GM12874 (cell line): Measurements from ENCODE around the gene ITIH5.

Experiments used
- TF ChIP-seq, protein P1 (sequence below): IDR thresholded peaks from 2 replicates; pipeline ENCODE4 v1.5.1; 2011; ENCODE audit warnings: low read depth, mild to moderate bottlenecking, control low read depth, low read length, moderate library complexity; ENCODE audit not compliant: insufficient read depth

The ITIH5 gene

DNA sequence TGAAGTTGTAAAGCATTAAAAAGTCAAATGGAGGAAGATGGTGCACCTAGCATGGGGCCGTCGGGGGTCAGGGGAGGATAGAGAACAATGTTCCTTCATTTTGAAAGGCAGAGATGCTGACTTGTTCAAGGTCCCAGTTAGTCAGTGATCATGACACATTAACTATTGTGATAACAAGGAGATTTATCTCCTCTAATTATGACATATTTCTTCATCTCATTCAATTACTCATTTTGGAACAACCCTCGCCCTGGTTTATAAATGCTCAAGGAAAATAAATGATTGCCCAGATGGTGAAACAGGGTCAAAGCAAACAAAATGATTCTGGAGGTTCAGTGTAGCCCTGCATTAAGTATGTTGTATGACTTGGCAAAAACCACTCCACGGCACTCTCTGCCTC, 106.2 kb downstream of the ITIH5 start:
- TF ChIP-seq, protein P1, sequence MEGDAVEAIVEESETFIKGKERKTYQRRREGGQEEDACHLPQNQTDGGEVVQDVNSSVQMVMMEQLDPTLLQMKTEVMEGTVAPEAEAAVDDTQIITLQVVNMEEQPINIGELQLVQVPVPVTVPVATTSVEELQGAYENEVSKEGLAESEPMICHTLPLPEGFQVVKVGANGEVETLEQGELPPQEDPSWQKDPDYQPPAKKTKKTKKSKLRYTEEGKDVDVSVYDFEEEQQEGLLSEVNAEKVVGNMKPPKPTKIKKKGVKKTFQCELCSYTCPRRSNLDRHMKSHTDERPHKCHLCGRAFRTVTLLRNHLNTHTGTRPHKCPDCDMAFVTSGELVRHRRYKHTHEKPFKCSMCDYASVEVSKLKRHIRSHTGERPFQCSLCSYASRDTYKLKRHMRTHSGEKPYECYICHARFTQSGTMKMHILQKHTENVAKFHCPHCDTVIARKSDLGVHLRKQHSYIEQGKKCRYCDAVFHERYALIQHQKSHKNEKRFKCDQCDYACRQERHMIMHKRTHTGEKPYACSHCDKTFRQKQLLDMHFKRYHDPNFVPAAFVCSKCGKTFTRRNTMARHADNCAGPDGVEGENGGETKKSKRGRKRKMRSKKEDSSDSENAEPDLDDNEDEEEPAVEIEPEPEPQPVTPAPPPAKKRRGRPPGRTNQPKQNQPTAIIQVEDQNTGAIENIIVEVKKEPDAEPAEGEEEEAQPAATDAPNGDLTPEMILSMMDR, result no peak

DNA sequence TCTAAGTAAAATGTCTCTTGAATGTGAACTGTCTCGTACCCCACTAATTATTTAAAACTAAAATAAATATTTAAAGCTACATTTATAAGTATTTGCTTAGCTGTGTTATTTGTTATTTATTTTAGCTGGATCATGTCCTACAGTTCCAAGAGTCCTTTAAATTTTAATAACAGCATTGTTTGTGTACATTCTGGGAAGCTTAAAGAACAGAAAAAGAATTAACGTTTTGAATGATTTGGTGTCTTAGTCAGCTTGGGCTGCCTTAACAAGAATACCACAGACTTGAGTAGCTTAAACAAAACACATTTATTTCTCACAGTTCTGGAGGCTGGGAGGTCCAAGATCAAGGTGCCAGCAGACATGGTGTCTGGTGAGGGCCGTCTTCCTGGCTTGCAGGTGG, 107.4 kb downstream of the ITIH5 start:
- TF ChIP-seq, protein P1, result no peak

DNA sequence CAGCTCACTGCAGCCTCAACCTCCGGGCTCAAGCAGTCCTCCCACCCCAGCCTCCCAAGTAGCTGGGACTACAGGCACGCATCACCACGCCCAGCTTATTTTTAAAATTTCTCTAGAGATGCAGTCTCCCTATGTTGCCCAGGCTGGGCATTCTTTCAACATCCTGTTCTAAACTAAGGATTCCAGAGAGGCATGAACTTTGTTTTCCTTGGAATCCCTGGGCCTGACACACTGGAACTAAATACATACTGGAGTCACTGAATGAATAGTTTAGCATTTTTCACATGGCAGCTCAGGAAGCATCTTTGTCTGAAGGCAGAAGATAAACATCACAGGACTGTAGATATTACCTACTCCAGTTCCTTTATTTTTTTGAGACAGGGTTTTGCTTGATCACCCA, 108.7 kb downstream of the ITIH5 start:
- TF ChIP-seq, protein P1, result no peak

DNA sequence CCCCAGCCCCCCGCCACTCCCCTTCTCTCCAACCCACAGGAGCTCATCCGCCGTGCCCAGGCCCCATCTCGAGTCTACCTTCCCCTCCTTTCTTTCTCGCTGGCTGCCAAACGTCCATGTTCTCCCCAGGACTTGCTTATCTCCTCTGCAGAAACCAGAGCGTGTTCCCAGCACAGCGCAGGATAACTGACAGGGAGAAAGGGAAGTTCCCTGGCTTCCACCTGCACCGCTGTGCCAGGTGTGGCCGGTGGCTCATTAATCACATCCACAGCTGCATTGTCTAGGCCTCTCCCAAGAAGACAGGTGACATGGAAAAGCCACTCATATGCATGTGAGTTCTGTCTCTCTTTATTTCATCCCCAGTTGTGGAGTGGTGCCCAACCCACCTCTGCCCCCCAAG, 113.2 kb downstream of the ITIH5 start:
- TF ChIP-seq, protein P1, result no peak

DNA sequence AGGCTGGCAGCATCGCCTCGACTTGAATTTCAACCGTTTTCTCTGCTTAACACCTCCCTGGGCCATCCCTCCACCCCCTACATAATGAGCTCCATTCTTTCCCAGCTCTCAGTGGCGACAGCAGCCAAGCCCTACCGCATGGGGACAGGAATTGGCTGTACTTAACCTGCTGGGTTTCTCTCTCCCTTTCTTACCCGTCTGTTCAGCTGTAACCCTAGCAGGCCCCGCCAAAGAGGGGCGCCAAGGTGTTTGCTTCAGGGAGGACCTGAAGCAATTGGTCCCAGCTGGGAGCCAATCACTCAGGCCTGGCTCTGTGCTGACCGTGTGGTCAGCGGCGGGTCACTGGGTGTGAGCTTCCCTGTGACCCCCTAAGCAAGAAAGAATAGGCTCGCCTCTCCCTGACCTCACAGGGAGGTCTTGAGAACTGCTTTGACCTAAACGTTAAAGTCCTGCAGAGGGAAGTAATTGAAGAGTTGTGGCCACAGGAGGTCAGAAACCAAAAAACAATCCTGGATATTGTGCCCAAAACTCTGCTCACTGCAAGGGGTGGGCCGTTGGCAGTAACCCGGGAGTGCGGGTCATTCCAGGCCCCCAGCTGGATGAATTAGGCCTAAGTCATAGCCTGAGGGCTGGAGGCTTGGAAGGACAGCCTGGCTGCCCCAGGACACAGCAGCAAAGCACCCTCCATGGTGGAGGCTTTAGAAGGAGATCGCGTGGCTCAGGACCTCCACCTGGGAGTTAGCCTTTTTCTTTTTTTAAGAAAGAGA, 114.6 kb downstream of the ITIH5 start:
- TF ChIP-seq, protein P1, result no peak

DNA sequence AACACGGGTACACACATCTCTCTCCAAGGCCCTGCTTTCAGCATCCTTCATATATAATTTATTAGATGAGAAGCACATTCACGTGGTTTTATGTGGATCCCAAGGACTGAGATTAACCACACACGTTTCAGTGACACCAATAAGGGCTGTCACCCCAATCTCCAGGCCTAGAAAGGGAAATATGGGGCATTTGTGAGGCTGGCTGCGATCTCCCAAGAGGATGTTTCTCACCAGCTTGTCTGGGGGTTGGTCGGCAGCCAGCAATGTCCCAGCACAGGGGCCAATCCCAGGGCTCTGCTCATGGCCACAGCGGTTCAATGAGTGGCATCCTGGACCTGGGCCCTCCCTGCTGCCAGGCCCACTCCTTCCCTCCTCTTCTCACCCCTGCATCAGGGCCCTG, 115.5 kb downstream of the ITIH5 start:
- TF ChIP-seq, protein P1, result no peak

DNA sequence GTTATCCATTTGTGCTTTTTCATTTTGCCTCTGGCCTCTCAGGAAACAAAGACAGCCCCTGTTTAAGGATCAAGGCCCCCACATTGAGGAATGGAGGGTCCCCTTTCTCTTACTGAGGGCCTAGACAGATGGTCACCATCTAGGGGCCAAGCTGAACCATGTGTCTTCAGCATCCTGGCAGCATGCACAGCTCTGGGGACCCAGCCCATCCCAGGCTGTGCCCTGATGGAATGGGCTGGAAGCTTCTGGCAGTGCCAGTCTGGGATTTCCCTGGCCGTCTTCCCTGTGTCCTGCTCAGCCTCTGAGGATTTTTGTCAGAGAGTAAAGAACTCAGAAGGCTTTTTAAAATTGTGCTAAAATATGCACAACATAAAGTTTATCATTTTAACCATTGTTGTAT, 116.8 kb downstream of the ITIH5 start:
- TF ChIP-seq, protein P1, result no peak
